Esophagus muscularis mucosa (tissue), 4 donors: ENCODE measurements around the gene TSC2.

ENCODE experiments used
- CTCF ChIP-seq, 3 experiments: fragments of 200-600 bp in 2 of 3; fragments of 450-650 bp in 1 of 3; sonication (generic) in 2 of 3; IDR thresholded peaks; one replicate each; pipeline ENCODE4 v1.5.1; 2017 to 2019; ENCODE audit warnings: antibody characterized with exemption in 3 of 3, mild to moderate bottlenecking in 2 of 3, moderate library complexity in 1 of 3
- EP300 ChIP-seq: sonication (generic); formaldehyde crosslinking; IDR thresholded peaks from one replicate; pipeline ENCODE4 v1.6.1; 2017; ENCODE audit warnings: antibody characterized with exemption
- POLR2A ChIP-seq: fragments of 450-650 bp; IDR thresholded peaks from one replicate; pipeline ENCODE4 v1.6.1; 2017; ENCODE audit warnings: antibody characterized with exemption, moderate library complexity, mild to moderate bottlenecking, low read depth
- POLR2AphosphoS5 ChIP-seq, 2 donors: sonication (generic); formaldehyde crosslinking; IDR thresholded peaks; one replicate each; pipeline ENCODE4 v1.6.1; 2017; ENCODE audit warnings: antibody characterized with exemption in 2 of 2

- TF ChIP-seq CTCF (IDR thresholded peaks at IDR 0.05) (no peak), POLR2A (no peak), POLR2AphosphoS5 (IDR thresholded peaks at IDR 0.05) (no peak), EP300 (no peak)
These were observed 9.7 kb downstream of the TSC2 start for GRCh38 chr16:2057438-2057837.
